Mucosa of descending colon (tissue), 3 donors: ENCODE results near the gene PHF14. TPM values are rescaled to one million over a fixed set of nuclear protein-coding genes. Genes with fewer than 3 reads are reported as not detected.

Source experiments
- ATAC-seq: fragments of 200-7000 bp; cut with Tn5 transposase; one replicate; pipeline ENCODE4 v1.9.1; 2020; ENCODE audit warnings: mild to moderate bottlenecking, moderate library complexity
- DNase-seq, 3 donors: peaks; one replicate each; pipeline ENCODE4 v3.0.0-alpha.2; 2020
- H3K36me3 ChIP-seq: fragments of 200-600 bp; one replicate; pipeline ENCODE4 v1.8.0; 2021; ENCODE audit warnings: low read depth, mild to moderate bottlenecking
- H3K4me1 ChIP-seq: fragments of 200-600 bp; one replicate; pipeline ENCODE4 v1.8.0; 2021; ENCODE audit warnings: low read depth, mild to moderate bottlenecking
- H3K4me3 ChIP-seq: fragments of 200-600 bp; one replicate; pipeline ENCODE4 v1.8.0; 2021; ENCODE audit warnings: mild to moderate bottlenecking
- H3K9me3 ChIP-seq: fragments of 200-600 bp; one replicate; pipeline ENCODE4 v1.8.0; 2021; ENCODE audit warnings: mild to moderate bottlenecking
- CTCF ChIP-seq: fragments of 200-600 bp; IDR thresholded peaks from one replicate; pipeline ENCODE4 v1.8.0; 2022; ENCODE audit warnings: antibody characterized with exemption, mild to moderate bottlenecking
- intact Hi-C, 2 donors: fragments of 100-400 bp; cut with DNase I in 1 of 2; cut with micrococcal nuclease in 1 of 2; formaldehyde crosslinking; loops; one replicate each; pipeline versions ENCODE4 v1.11.0 to v1.11.1; 2022; cut with DNase I, micrococcal nuclease
- total RNA-seq, 3 donors: library from RNA; stranded (reverse); fragmentation: NEBNext Ultra II Directional in 2 of 3; extraction: Animal tissue kit (Norgen Biotek cat#: 25700) in 2 of 3; gene quantifications; one replicate each; pipeline versions ENCODE4 v1.2.1 to v1.2.4, GENCODE V29; 2021 to 2023
- donor health status: DM: no; HTN: no; CAD: no; lungs with moderate emphysema.
- donor health status: DM: no; HTN: no; CAD: no.
- donor health status: DM: no; HTN: yes; CAD: no.

Gene PHF14
- total RNA-seq, 3 donors from 2014 or later: 30.8 to 31.9 (median 31.7) TPM

GRCh38 chr7:11104578-11104977 is 130.9 kb downstream of the PHF14 start:
- DNase-seq (no peak), ATAC-seq (no peak)
- H3K4me3 ChIP-seq: no peak overlapping the region
- intact Hi-C loops: no loop called here
- no peaks in the 10 kb centered on the region for H3K36me3 ChIP-seq
- TF ChIP-seq CTCF: no peak
- H3K9me3 ChIP-seq: no peaks in the 10 kb centered on the region
- H3K4me1 ChIP-seq: no peaks in the 10 kb centered on the region

- intact Hi-C loops: no loop called here
- no peak for DNase-seq
- Histone ChIP-seq H3K4me1 (no peaks in the 10 kb centered on the region), H3K36me3 (no peaks in the 10 kb centered on the region), H3K4me3 (no peak overlapping the region), H3K9me3 (no peaks in the 10 kb centered on the region)
- TF ChIP-seq CTCF: no peak
- ATAC-seq: no peak
These were observed 136.0 kb downstream of the PHF14 start for GRCh38 chr7:11109659-11110058.

GRCh38 chr7:11120068-11120664 is 146.5 kb downstream of the PHF14 start:
- H3K4me3 ChIP-seq: no peak overlapping the region
- TF ChIP-seq CTCF: no peak
- intact Hi-C loops: no loop called here

GRCh38 chr7:11120675-11121220 is 147.1 kb downstream of the PHF14 start:
- no peaks in the 10 kb centered on the region for H3K9me3 ChIP-seq
- intact Hi-C loops: no loop called here
- no peak for ATAC-seq
- no peak for TF ChIP-seq CTCF
- H3K36me3 ChIP-seq: no peaks in the 10 kb centered on the region
- no peaks in the 10 kb centered on the region for H3K4me1 ChIP-seq
- H3K4me3 ChIP-seq: no peak overlapping the region
- no peak for DNase-seq

More at GRCh38 chr7:11120068-11120664, 146.5 kb downstream of the PHF14 start:
- Histone ChIP-seq H3K36me3 (no peaks in the 10 kb centered on the region), H3K9me3 (no peaks in the 10 kb centered on the region), H3K4me1 (no peaks in the 10 kb centered on the region)
- DNase-seq: no peak
- ATAC-seq: no peak

- no peaks in the 10 kb centered on the region for H3K4me1 ChIP-seq
- TF ChIP-seq CTCF: no peak
- DNase-seq: no peak
- ATAC-seq: no peak
- H3K4me3 ChIP-seq: no peak overlapping the region
- H3K9me3 ChIP-seq: no peaks in the 10 kb centered on the region
- intact Hi-C loops: no loop called here
- no peaks in the 10 kb centered on the region for H3K36me3 ChIP-seq
These were observed 151.3 kb downstream of the PHF14 start for GRCh38 chr7:11124856-11125559.
